NOMO-1 (cell line): ENCODE measurements around the gene VEGFB.

Source experiments
- DNase-seq, 2 experiments: peaks; one replicate each; lab custom pipeline; 2025; ENCODE audit not compliant: unreplicated experiment in 2 of 2; lab: John Stamatoyannopoulos, UW

The VEGFB gene

DNA sequence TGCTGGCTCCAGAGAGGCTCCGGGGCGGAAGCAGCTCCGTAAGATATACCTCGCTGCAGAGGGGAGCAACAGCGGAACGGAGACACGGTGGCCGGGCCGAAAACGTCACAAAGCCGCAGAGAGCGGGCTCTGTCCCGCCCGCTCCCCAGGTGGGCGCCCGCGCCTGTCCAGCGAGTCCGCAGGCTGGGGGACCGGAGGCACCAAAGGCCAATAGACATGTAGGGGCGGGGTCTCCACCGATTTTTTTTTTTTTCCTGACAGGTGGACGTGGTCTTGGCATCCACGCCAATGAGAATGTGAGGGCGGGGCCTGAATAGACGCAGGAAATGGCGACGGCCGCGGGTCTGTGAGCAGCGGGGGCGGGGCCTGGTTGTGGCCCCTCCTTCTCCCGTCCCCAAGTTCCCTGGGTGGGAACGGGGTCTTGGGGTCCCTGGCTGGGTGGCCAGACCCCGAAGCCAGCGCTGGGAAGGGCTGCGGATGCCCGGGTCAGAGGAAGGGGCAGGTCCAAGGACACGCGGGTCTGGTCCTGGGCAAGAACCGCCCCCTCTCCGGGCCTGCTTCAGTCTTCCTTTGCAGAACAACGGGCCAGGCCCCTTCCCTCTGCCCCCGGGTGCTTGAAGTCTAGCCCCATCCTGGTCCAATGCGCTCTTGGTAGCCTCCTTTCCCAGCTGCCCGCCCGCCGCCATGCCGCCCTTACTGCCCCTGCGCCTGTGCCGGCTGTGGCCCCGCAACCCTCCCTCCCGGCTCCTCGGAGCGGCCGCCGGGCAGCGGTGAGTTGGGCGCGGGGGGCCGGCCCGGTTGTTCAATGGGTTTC is 4.0 kb upstream of the VEGFB start, which contains the start of gene DNAJC4:
TSS of gene DNAJC4 (plus strand) at position 378 of the 814 bp plus-strand sequence. CDS start at position 685, 307 bp downstream.
- peak; percentile 85 to 89 for DNase-seq

DNA sequence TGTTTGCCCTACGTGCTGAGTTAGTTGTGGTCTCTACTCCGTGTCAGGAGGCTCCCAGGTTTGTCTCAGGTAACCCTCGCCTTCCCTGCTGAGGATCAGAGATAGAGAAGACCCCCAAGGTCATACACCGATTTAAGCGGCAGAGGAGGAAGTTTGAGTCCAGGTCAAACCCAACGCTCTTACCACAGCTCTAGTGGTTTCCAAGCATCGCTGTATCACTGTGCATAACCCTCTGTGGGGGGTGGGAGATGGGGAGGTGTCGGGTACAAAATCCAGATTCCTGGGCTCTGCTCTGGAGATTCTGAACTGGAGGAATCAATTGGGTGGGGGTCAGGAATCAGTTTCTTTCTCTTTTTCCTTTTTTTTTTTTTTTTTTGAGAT is 3.4 kb upstream of the VEGFB start:
- DNase-seq = peak; percentile 47 to 67

GRCh38 chr11:64231546-64231945 is 2.8 kb upstream of the VEGFB start:
- no peak for DNase-seq

GRCh38 chr11:64232182-64232966 is 2.0 kb upstream of the VEGFB start:
- DNase-seq = no peak

DNA sequence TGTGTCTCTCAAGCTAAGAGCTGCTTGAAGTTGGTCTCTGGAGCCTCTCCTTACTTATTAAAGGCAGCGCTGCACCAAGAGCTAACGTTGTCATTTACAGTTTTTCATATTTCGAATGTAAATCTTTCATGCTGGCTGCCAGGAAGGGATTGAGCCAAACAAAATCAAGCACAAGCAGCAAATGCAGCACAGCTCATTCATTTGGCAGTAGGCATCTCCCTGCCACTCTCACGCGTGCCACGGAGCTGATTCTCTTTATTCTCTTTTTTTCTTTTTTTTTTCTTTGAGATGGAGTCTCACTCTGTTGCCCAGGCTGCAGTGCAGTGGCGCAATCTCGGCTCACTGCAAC is 1.4 kb upstream of the VEGFB start:
- no peak for DNase-seq

GRCh38 chr11:64234647-64235379 is 429 bp downstream of the VEGFB start:
- peak in 1 of 2 experiments; percentile 43 for DNase-seq

DNA sequence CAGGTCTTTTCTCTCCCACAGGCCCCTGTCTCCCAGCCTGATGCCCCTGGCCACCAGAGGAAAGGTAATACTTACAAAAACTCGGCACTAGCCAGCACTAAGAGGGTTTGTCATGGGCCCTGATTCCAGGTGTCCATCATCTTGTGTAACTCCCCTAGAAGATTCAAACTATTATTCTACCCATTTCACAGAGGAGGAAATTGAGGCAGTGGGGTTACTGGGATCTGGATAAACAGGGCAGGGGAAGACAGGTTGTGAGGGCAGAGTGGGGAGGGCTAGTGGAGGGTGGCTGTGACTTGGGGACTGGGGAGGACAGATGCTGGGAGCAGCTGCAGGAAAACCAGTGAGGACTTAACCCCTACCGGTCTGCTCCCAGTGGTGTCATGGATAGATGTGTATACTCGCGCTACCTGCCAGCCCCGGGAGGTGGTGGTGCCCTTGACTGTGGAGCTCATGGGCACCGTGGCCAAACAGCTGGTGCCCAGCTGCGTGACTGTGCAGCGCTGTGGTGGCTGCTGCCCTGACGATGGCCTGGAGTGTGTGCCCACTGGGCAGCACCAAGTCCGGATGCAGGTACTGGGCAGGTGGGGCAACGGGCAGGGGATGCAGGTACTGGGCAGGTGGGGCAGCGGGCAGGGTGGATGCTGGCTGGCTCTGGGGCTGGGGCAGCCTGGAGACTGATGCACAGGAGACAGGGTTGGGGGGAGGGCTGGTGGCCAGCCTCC is 1.2 kb downstream of the VEGFB start:
- DNase-seq = no peak

DNA sequence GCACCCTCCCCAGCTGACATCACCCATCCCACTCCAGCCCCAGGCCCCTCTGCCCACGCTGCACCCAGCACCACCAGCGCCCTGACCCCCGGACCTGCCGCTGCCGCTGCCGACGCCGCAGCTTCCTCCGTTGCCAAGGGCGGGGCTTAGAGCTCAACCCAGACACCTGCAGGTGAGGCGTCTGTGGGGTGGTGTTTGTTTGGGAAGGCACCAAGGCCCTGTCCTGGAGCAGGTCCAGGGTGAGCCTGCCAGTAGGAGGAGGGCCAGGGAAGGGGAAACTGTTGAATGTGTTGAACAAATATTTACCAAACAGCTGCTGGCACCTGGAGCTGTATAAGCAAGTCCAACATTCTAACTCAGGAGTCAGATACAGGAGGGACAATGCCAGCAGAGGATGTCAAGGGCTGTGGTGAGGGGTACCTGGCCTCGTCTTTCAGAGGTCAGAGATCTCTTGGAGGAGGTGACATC is 3.1 kb downstream of the VEGFB start:
- DNase-seq = no peak

- DNase-seq = no peak
Measured at GRCh38 chr11:64238076-64238475, 3.7 kb downstream of the VEGFB start.

GRCh38 chr11:64238999-64239398 is 4.6 kb downstream of the VEGFB start:
- DNase-seq = peak; percentile 69 to 75

DNA sequence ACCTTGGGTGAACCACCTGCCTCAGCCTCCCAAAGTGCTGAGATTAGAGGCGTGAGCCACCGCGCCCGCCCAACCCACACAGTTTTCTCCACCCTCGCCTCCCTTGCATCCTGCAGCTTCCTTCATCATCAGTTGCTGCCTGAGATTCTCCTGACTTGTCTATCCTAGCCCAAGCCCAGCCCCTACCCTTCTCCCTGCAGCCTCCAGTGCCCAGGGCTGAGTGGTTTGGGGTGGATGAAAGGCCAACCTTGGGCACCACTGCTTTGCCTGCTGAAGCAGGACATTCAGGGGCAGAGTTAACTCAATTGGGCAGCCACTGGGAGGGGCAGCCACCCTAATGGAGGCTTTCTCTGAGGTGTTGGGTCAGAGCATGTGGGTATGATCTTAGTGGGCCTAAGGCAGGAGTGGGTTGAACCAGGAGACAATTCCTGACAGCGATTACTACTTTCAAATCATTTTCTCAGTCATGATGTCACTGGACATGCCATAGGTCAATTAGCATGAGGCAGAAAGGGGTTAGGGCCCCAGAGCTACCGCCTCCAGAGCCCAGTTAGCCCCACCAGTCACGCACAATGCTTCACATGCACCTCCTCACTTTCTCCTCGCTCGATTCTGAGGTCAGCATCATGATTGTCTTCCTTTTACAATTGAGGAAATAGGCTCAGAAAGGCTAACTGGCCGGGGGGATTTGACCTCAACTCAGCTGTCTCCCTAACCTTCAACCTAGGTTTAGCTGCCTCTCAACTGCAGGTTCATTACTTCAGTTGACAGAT is 5.5 kb downstream of the VEGFB start:
- peak; percentile 93 to 96 for DNase-seq

- DNase-seq = peak; percentile 91 to 96
Measured at GRCh38 chr11:64240435-64241240, 6.3 kb downstream of the VEGFB start, which contains the start of gene FKBP2. Gene FKBP2 (plus strand): TSS chr11:64241095. CDS start chr11:64242388, 1,293 bp downstream.

DNA sequence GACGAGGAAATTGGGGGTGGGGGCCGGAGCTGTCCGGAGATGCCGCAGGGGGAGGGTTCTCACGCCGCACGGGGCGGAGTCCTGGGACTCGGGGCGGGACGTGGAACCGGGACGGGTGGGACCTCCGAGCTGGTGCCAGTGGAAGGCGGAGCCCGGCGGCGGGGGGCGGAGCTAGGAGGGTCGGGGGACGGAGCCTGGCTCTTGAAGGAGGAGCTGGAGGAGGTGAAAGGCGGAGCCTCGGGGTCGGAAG is 6.8 kb downstream of the VEGFB start:
- DNase-seq = peak in 1 of 2 experiments; percentile 98

- peak in 1 of 2 experiments; percentile 97 for DNase-seq
Measured at GRCh38 chr11:64241491-64242374, 7.3 kb downstream of the VEGFB start.

DNA sequence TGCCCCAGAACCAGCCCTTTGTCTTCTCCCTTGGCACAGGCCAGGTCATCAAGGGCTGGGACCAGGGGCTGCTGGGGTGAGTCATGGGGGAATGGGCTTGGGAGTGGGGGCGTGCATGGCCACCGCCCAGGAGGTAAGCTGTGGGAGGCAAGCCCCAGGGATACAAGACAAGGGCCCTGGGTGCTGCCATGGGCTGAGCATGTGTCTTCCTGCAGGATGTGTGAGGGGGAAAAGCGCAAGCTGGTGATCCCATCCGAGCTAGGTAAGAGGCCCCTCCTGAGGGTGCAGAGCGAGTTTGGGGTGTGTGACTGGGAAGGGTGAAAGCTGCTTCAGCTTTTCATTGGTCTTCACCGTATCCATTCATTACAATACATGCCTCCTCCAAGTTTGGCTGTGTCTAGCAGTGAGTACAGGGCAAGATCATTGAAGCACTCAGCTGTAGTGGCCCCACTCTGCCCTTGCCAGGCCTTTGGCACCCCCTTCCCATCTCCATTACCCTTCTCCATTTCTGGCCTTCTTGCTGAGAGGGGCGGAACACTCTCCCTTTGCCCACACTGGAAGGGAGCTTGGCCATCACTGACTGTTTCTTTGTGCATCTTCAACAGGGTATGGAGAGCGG is 9.0 kb downstream of the VEGFB start:
- DNase-seq = no peak

- no peak for DNase-seq
Measured at GRCh38 chr11:64244107-64244506, 9.7 kb downstream of the VEGFB start.

DNA sequence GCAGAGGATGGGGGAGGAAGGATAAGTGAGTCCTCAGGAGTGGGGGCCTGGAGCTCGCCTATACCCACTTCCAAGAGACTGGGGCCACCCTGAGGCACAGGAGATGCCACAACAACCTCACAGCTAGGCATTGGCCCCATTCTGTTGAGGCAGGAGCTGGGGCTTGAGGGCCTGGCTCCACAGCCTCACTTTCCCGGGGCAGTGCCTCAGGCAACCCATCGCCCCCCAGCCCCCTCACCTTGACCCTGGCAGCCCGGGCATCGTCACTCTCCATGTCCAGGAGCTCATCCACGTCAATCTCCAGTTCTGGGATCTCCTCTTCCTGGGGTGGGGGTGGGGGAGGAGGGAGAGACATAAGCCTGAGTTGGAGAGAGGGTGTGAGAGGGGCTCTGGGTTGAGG is 10.6 kb downstream of the VEGFB start:
- DNase-seq = no peak

DNA sequence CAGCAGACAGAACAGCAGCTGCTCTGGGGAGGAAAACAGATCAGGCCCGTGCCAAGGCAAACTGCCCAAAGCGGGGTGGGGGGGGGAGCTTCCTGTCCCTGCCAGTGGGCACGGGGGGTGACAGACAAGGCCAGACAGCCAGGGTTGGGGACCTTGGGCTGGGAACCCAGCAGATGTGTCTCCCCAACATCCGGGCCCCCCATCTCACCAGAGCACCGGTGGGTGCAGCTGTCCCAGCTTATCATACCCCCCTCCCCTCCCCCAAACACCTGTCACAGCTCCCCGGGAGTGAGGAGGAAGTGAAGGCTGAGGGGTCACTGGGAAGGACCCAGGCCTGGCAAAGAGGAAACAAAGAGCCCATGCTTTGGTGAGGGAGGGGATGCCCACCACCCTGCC is 11.0 kb downstream of the VEGFB start:
- no peak for DNase-seq
